Adipose tissue (tissue), 3 donors: ENCODE data around the gene PUS1. TPM values are rescaled to one million over a fixed set of nuclear protein-coding genes. Genes with fewer than 3 reads are reported as not detected.

ENCODE experiments used
- H3K27ac ChIP-seq: one replicate; pipeline ENCODE4 v1.5.1; 2013; ENCODE audit warnings: low read depth, low read length
- WGBS, 3 donors: extraction: QIAGEN DNeasy Blood & Tissue Kit; methylation state at CpG; one replicate each; pipeline ENCODE4 v1.1.7; 2013; 5-methylcytosine and 5-hydroxymethylcytosine counted together
- polyA plus RNA-seq, 3 donors: library from polyadenylated mRNA; stranded (reverse); fragments of 200-250 nt; gene quantifications; one replicate each; pipeline ENCODE4 v1.2.3, GENCODE V29; 2013
- donor health status: healthy with polysubstance abuse.
- donor health status: Bipolar disorder and iron deficiency.
- donor health status: healthy.

PUS1 gene
- polyA plus RNA-seq, 3 donors: 13.6 to 37.0 (median 16.6) TPM

GRCh38 chr12:131912518-131913274 lies 16.4 kb upstream of the PUS1 start:
- WGBS, 3 donors: 65 to 69% (median 67%) methylated on average over 20 of the region's 20 CpGs
- H3K27ac ChIP-seq: no peak overlapping the region

- H3K27ac ChIP-seq: no peak overlapping the region
- WGBS, 3 donors: 86 to 95% (median 90%) methylated on average over 8 of the region's 8 CpGs
Observed at GRCh38 chr12:131913666-131914065, 15.4 kb upstream of the PUS1 start.

- 93 to 96% (median 93%) methylated on average over 14 of the region's 14 CpGs for WGBS, 3 donors
- H3K27ac ChIP-seq: no peak overlapping the region
Observed at GRCh38 chr12:131914179-131914702, 14.8 kb upstream of the PUS1 start.

GRCh38 chr12:131915000-131915689 lies 13.9 kb upstream of the PUS1 start:
- 89 to 96% (median 94%) methylated on average over 19 to 20 of the region's 20 CpGs for WGBS, 3 donors
- H3K27ac ChIP-seq: no peak overlapping the region

- H3K27ac ChIP-seq: no peak overlapping the region
- WGBS, 3 donors: 92 to 95% (median 95%) methylated on average over 17 to 21 of the region's 21 CpGs
Observed at GRCh38 chr12:131915823-131916222, 13.3 kb upstream of the PUS1 start.

GRCh38 chr12:131916306-131917138 lies 12.6 kb upstream of the PUS1 start:
- H3K27ac ChIP-seq: no peak overlapping the region
- 88 to 92% (median 91%) methylated on average over 35 to 36 of the region's 36 CpGs for WGBS, 3 donors

GRCh38 chr12:131917139-131917710 lies 11.9 kb upstream of the PUS1 start:
- 82 to 93% (median 83%) methylated on average over 9 to 31 of the region's 31 CpGs for WGBS, 3 donors
- no peak overlapping the region for H3K27ac ChIP-seq

GRCh38 chr12:131917711-131918306 lies 11.3 kb upstream of the PUS1 start:
- H3K27ac ChIP-seq: no peak overlapping the region
- WGBS, 3 donors: 93 to 95% (median 93%) methylated on average over 18 of the region's 18 CpGs

- WGBS, 3 donors: 89 to 95% (median 92%) methylated on average over 20 of the region's 20 CpGs
- H3K27ac ChIP-seq: no peak overlapping the region
Observed at GRCh38 chr12:131918311-131919050, 10.6 kb upstream of the PUS1 start.

GRCh38 chr12:131919051-131919347 lies 10.1 kb upstream of the PUS1 start:
- H3K27ac ChIP-seq: no peak overlapping the region
- WGBS, 3 donors: 91 to 94% (median 92%) methylated on average over 19 of the region's 19 CpGs

- H3K27ac ChIP-seq: no peak overlapping the region
- 91 to 93% (median 91%) methylated on average over 37 of the region's 37 CpGs for WGBS, 3 donors
Observed at GRCh38 chr12:131919366-131920156, 9.5 kb upstream of the PUS1 start.

- 95% methylated on average over 14 of the region's 14 CpGs for WGBS, 3 donors
- H3K27ac ChIP-seq: no peak overlapping the region
Observed at GRCh38 chr12:131920157-131920508, 8.9 kb upstream of the PUS1 start.

GRCh38 chr12:131920902-131921840 lies 7.9 kb upstream of the PUS1 start:
- 89 to 91% (median 90%) methylated on average over 32 to 35 of the region's 35 CpGs for WGBS, 3 donors
- H3K27ac ChIP-seq: no peak overlapping the region

GRCh38 chr12:131921866-131922769 lies 7.0 kb upstream of the PUS1 start:
- WGBS, 3 donors: 79 to 81% (median 79%) methylated on average over 29 of the region's 29 CpGs
- H3K27ac ChIP-seq: no peak overlapping the region

GRCh38 chr12:131922772-131923171 lies 6.3 kb upstream of the PUS1 start:
- H3K27ac ChIP-seq: no peak overlapping the region
- 90 to 93% (median 92%) methylated on average over 13 of the region's 13 CpGs for WGBS, 3 donors
